ENCODE data around the gene CLSTN1.

DNA sequence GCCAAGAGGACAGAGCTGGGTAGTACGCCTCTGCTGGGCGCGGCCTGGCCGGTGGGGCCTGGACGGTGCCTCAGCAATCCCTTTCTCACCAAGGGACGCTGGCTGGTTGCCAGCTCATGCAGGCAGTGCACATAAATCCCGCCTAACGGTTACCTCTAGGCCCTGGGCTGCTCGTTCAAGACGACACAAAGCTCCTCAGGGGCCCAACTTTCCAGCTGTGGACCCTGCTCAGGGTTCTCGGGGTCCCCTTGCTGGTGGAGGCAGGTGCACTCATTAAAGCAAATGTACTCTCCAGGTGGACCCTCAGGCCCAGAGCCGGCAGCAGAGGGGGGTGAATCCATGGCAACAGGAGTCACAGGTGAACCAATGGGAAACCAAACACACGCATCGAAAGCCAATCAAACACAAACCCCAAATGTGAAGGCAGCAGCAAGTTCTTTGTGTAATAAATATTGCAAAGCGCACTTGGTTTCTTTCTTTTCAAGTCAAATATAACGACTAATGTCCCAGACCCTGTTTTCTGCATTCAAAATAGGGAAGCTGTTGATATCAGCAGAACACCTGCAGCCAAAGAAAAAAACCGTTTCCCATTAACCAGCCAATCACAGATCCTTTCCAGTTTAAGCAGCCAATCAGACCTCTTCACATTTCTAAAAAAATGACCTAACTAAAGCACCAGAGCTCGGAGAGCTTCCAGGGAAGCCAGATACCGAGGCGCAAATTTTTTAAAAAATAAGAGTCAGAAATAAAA, 26.1 kb upstream of the CLSTN1 start:
- TF ChIP-seq EZH2 (IDR thresholded peaks at IDR 0.05; ENCODE audit: insufficient read depth, poor library complexity, severe bottlenecking) (no peak), EZH2phosphoT487 (IDR thresholded peaks at IDR 0.05; ENCODE audit: insufficient read depth, low read depth) (no peak)
